Activated T-helper 17 cell treated with anti-CD3 and anti-CD28 coated beads, Interleukin-2, amount 50 U/mL, for 72 hours (primary cell): ENCODE measurements around the gene CYSLTR2. TPM values are rescaled to one million over a fixed set of nuclear protein-coding genes. Genes with fewer than 3 reads are reported as not detected.

Experiments used
- ATAC-seq: fragments of 150-1000 bp; cut with Tn5 transposase; replicated peaks from 2 replicates; pipeline ENCODE4 v1.10.0; 2021; ENCODE audit warnings: mild to moderate bottlenecking, moderate library complexity
- H3K27ac Mint-ChIP-seq: one replicate; pipeline ENCODE4 v1.8.0; 2022; ENCODE audit warnings: mixed read lengths
- H3K27me3 Mint-ChIP-seq: one replicate; pipeline ENCODE4 v1.8.0; 2022; ENCODE audit warnings: mixed read lengths
- H3K36me3 Mint-ChIP-seq: one replicate; pipeline ENCODE4 v1.8.0; 2022; ENCODE audit warnings: low read depth, mild to moderate bottlenecking, mixed read lengths
- H3K4me1 Mint-ChIP-seq: one replicate; pipeline ENCODE4 v1.8.0; 2022; ENCODE audit warnings: mixed read lengths
- H3K4me3 Mint-ChIP-seq: one replicate; pipeline ENCODE4 v1.8.0; 2022; ENCODE audit warnings: mild to moderate bottlenecking, mixed read lengths
- H3K9me3 Mint-ChIP-seq: one replicate; pipeline ENCODE4 v1.8.0; 2022; ENCODE audit warnings: mixed read lengths
- total RNA-seq, 2 donors: library from RNA; stranded (reverse); gene quantifications; one replicate each; pipeline ENCODE4 v1.2.3, GENCODE V29; 2022

The CYSLTR2 gene
- total RNA-seq, 2 donors from 2014 or later = 1.8 to 8.2 TPM

DNA sequence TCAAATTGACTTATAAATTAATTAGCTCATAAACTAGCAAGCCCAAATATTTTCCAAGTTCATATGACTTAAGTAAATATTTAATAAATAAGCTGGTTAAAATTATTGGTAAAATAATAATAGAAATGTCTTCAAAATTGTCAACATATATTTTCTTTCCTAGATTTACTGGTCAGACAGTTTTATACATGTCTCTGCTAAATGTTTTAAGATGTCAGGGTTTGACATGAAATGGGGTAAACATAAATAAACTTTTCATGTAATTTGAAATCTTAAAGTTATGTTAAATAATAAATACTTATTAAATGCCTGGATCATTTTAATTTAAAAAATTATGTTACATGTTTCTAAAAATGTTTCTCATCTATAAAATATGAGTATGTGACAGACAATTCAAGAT lies 18.3 kb upstream of the CYSLTR2 start:
- Mint-ChIP-seq H3K9me3 (peaks cover 15% of the 10 kb centered on the region), H3K4me3 (no peak overlapping the region), H3K36me3 (no peaks in the 10 kb centered on the region), H3K4me1 (no peaks in the 10 kb centered on the region), H3K27ac (no peak overlapping the region), H3K27me3 (peaks cover 6% of the 10 kb centered on the region)
- no peak for ATAC-seq

GRCh38 chr13:48636550-48636949 lies 17.2 kb upstream of the CYSLTR2 start:
- no peaks in the 10 kb centered on the region for H3K4me1 Mint-ChIP-seq
- ATAC-seq = no peak
- H3K9me3 Mint-ChIP-seq = peaks cover 15% of the 10 kb centered on the region
- H3K4me3 Mint-ChIP-seq = no peak overlapping the region
- H3K36me3 Mint-ChIP-seq = no peaks in the 10 kb centered on the region
- H3K27ac Mint-ChIP-seq = no peak overlapping the region
- H3K27me3 Mint-ChIP-seq = peaks cover 6% of the 10 kb centered on the region

- H3K4me3 Mint-ChIP-seq = no peak overlapping the region
- ATAC-seq = no peak
- peaks cover 15% of the 10 kb centered on the region for H3K9me3 Mint-ChIP-seq
- H3K27ac Mint-ChIP-seq = no peak overlapping the region
- no peaks in the 10 kb centered on the region for H3K36me3 Mint-ChIP-seq
- H3K27me3 Mint-ChIP-seq = peaks cover 6% of the 10 kb centered on the region
- no peaks in the 10 kb centered on the region for H3K4me1 Mint-ChIP-seq
These were observed 16.1 kb upstream of the CYSLTR2 start for GRCh38 chr13:48637601-48638000.

- Mint-ChIP-seq H3K9me3 (peaks cover 10% of the 10 kb centered on the region), H3K27me3 (peaks cover 6% of the 10 kb centered on the region), H3K27ac (peak overlapping the region; percentile 25), H3K36me3 (no peaks in the 10 kb centered on the region), H3K4me3 (no peak overlapping the region), H3K4me1 (no peaks in the 10 kb centered on the region)
- ATAC-seq = no peak
These were observed 13.0 kb upstream of the CYSLTR2 start for GRCh38 chr13:48640767-48641166.

DNA sequence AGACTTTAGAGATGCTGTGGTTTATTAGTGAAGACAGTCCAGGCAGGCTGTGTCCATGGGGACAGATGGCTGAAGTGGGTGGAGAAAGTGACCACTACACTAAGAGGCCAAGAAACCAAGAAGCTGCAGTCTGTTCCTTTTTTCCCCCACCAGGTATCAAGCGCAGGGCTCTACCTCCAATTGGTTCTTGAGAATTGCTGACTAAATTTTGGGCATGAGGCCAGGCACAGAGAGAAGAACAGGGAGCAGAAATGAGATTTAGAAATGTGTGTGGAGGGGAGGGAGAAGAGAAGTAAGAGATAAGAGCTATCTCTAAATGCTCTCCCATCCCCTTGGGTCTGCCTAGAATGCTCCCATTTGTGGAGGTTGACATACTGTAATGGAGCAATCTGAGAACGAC lies 12.3 kb upstream of the CYSLTR2 start:
- no peak for ATAC-seq
- no peaks in the 10 kb centered on the region for H3K36me3 Mint-ChIP-seq
- H3K4me3 Mint-ChIP-seq = no peak overlapping the region
- H3K4me1 Mint-ChIP-seq = no peaks in the 10 kb centered on the region
- H3K27ac Mint-ChIP-seq = peak overlapping the region; percentile 25
- H3K9me3 Mint-ChIP-seq = peaks cover 6% of the 10 kb centered on the region
- H3K27me3 Mint-ChIP-seq = peaks cover 5% of the 10 kb centered on the region

GRCh38 chr13:48642061-48642460 lies 11.7 kb upstream of the CYSLTR2 start:
- no peaks in the 10 kb centered on the region for H3K4me1 Mint-ChIP-seq
- peaks cover 3% of the 10 kb centered on the region for H3K27me3 Mint-ChIP-seq
- H3K4me3 Mint-ChIP-seq = no peak overlapping the region
- ATAC-seq = no peak
- no peak overlapping the region for H3K27ac Mint-ChIP-seq
- H3K36me3 Mint-ChIP-seq = no peaks in the 10 kb centered on the region
- peaks cover 4% of the 10 kb centered on the region for H3K9me3 Mint-ChIP-seq

DNA sequence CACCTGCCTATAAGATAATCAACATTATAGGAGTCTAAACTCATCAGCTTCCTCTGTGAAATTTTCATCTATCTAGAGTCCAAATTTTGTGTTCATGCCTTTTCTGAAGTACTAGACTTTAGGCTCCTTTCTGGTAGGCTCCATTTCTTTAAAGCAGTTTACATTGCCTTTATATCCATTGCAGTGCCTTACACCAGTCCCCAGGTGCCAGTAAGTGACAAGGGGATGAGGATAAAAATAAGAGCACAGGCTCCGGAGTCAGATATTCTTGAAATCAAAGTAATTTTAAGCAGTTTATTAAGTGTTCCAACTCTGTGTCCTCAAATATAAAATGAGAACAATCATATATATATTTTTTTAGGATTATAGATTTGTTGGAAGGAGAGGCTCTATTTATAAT lies 10.6 kb upstream of the CYSLTR2 start:
- Mint-ChIP-seq H3K9me3 (peaks cover 4% of the 10 kb centered on the region), H3K27ac (no peak overlapping the region), H3K36me3 (no peaks in the 10 kb centered on the region), H3K27me3 (peaks cover 3% of the 10 kb centered on the region), H3K4me3 (no peak overlapping the region), H3K4me1 (peaks cover 2% of the 10 kb centered on the region)
- no peak for ATAC-seq

- H3K4me1 Mint-ChIP-seq = peaks cover 8% of the 10 kb centered on the region
- H3K4me3 Mint-ChIP-seq = no peak overlapping the region
- no peaks in the 10 kb centered on the region for H3K36me3 Mint-ChIP-seq
- no peak for ATAC-seq
- peaks cover 1% of the 10 kb centered on the region for H3K9me3 Mint-ChIP-seq
- H3K27ac Mint-ChIP-seq = no peak overlapping the region
- H3K27me3 Mint-ChIP-seq = peaks cover 1% of the 10 kb centered on the region
These were observed 9.6 kb upstream of the CYSLTR2 start for GRCh38 chr13:48644141-48644540.

DNA sequence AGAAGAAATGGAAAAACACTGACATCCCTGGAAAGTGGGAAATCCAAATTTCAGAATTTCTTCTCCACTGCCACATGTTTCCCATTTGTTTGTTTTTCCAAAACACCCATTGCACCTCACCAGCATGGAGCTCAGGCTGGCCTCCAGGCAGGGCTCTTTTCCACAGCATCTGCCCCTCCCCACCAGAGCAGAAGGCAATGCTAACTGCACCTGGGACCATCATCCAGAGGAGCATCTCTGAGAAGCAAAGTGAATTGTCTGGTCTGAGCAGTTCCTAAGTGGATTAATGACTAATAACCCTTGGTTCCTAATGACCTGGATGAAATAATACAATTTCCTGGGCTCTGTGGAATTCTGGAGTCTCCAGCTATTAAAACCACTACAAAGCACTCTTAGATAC lies 8.8 kb upstream of the CYSLTR2 start:
- no peaks in the 10 kb centered on the region for H3K36me3 Mint-ChIP-seq
- H3K9me3 Mint-ChIP-seq = no peaks in the 10 kb centered on the region
- no peaks in the 10 kb centered on the region for H3K27me3 Mint-ChIP-seq
- no peak overlapping the region for H3K27ac Mint-ChIP-seq
- no peak for ATAC-seq
- no peak overlapping the region for H3K4me3 Mint-ChIP-seq
- peaks cover 8% of the 10 kb centered on the region for H3K4me1 Mint-ChIP-seq

- no peak overlapping the region for H3K27ac Mint-ChIP-seq
- no peaks in the 10 kb centered on the region for H3K36me3 Mint-ChIP-seq
- H3K27me3 Mint-ChIP-seq = no peaks in the 10 kb centered on the region
- H3K4me3 Mint-ChIP-seq = no peak overlapping the region
- peaks cover 8% of the 10 kb centered on the region for H3K4me1 Mint-ChIP-seq
- no peaks in the 10 kb centered on the region for H3K9me3 Mint-ChIP-seq
- ATAC-seq = no peak
These were observed 7.9 kb upstream of the CYSLTR2 start for GRCh38 chr13:48645845-48646244.

GRCh38 chr13:48646791-48647190 lies 6.9 kb upstream of the CYSLTR2 start:
- H3K36me3 Mint-ChIP-seq = no peaks in the 10 kb centered on the region

GRCh38 chr13:48647625-48648024 lies 6.1 kb upstream of the CYSLTR2 start:
- no peaks in the 10 kb centered on the region for H3K9me3 Mint-ChIP-seq
- no peak overlapping the region for H3K4me3 Mint-ChIP-seq
- H3K4me1 Mint-ChIP-seq = peaks cover 8% of the 10 kb centered on the region
- no peaks in the 10 kb centered on the region for H3K27me3 Mint-ChIP-seq
- no peak overlapping the region for H3K27ac Mint-ChIP-seq
- H3K36me3 Mint-ChIP-seq = no peaks in the 10 kb centered on the region
- no peak for ATAC-seq

More at GRCh38 chr13:48646791-48647190, 6.9 kb upstream of the CYSLTR2 start:
- no peaks in the 10 kb centered on the region for H3K27me3 Mint-ChIP-seq
- H3K9me3 Mint-ChIP-seq = no peaks in the 10 kb centered on the region
- no peak overlapping the region for H3K4me3 Mint-ChIP-seq
- H3K4me1 Mint-ChIP-seq = peaks cover 8% of the 10 kb centered on the region
- no peak overlapping the region for H3K27ac Mint-ChIP-seq
- no peak for ATAC-seq

DNA sequence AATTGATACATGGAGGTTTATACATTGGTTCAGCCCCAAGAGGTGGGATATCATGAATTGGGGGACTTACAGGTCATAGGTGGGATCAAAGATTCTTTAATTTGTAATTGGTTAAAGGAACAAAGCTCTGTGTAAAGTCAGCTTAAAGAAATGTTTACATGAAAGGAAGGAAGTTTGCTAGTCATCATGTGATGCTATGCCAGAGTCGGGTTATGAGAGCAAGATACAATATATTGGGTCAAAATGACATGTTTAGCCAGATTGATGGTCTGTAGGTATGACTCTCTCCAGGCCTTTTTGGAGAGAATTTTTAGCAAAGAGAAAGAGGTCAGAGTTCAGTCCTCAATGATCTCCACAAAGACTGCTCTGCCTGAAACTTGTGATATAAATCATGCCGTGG lies 5.3 kb upstream of the CYSLTR2 start:
- Mint-ChIP-seq H3K36me3 (no peaks in the 10 kb centered on the region), H3K9me3 (no peaks in the 10 kb centered on the region), H3K27me3 (no peaks in the 10 kb centered on the region), H3K4me3 (no peak overlapping the region), H3K27ac (no peak overlapping the region), H3K4me1 (peaks cover 15% of the 10 kb centered on the region)
- ATAC-seq = peak; percentile 37

DNA sequence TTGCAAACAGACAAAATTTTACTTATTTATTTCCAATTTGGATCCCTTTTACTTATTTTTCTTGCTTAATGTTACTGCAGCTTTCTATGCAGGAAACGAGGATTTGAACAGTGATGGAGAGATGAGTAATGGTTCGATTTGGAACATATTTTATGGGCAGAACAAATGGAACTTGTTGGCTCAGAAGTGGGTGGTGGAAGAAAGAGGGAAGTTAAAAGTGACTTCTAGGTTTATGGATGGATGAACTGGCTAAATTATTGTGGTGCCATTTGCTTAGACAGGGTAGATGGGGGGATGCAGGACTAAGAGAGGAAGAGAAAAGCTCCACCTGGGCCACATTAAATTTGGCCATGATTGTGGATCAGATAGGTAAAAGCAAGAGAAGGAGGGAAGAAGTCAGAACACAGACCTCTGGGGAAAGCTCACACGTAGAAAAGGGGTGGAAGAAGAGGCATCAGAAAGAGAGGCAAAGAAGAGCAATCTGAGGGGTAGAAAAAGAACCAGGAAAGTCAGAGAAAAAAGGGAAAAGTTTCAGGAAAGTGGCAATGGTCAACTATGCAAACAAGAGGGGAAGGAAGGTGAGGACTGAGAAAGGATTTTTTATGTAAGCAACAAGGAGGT lies 768 bp upstream of the CYSLTR2 start:
- H3K27ac Mint-ChIP-seq = peak overlapping the region; percentile 84
- no peaks in the 10 kb centered on the region for H3K9me3 Mint-ChIP-seq
- no peak for ATAC-seq
- H3K36me3 Mint-ChIP-seq = no peaks in the 10 kb centered on the region
- peaks cover 21% of the 10 kb centered on the region for H3K4me1 Mint-ChIP-seq
- no peaks in the 10 kb centered on the region for H3K27me3 Mint-ChIP-seq
- peak overlapping the region; percentile 75 for H3K4me3 Mint-ChIP-seq

GRCh38 chr13:48654511-48654910 lies 782 bp downstream of the CYSLTR2 start:
- no peaks in the 10 kb centered on the region for H3K27me3 Mint-ChIP-seq
- no peaks in the 10 kb centered on the region for H3K9me3 Mint-ChIP-seq
- peaks cover 19% of the 10 kb centered on the region for H3K4me1 Mint-ChIP-seq
- peak overlapping the region; percentile 75 for H3K4me3 Mint-ChIP-seq
- ATAC-seq = no peak
- no peaks in the 10 kb centered on the region for H3K36me3 Mint-ChIP-seq
- H3K27ac Mint-ChIP-seq = peak overlapping the region; percentile 84

GRCh38 chr13:48655291-48655690 lies 1.6 kb downstream of the CYSLTR2 start:
- Mint-ChIP-seq H3K27ac (peak overlapping the region; percentile 84), H3K4me1 (peaks cover 26% of the 10 kb centered on the region), H3K27me3 (no peaks in the 10 kb centered on the region), H3K36me3 (no peaks in the 10 kb centered on the region), H3K9me3 (no peaks in the 10 kb centered on the region), H3K4me3 (peak overlapping the region; percentile 75)
- peak; percentile 15 for ATAC-seq
